ENCODE results near the gene SNCB. TPM values are rescaled to one million over a fixed set of nuclear protein-coding genes. Genes with fewer than 3 reads are reported as not detected.
A peak's percentile ranks its signal among the peaks of the same experiment; 100 is the strongest.
"Not testable (repeated sequence)": the region's sequence is repeated elsewhere in the genome, so short reads cannot be mapped to it uniquely, and the experiment has no call there.

SNCB gene
- total and polyA plus RNA-seq, 2 donors from 2014 or later, result not detected

- Histone ChIP-seq H3K36me3 (ENCODE audit: control insufficient read depth in 2 of 3, insufficient read depth in 3 of 3, low read length in 3 of 3) (no peaks in the 10 kb centered on the region), H3K27me3 (ENCODE audit: control insufficient read depth, insufficient read depth, low read length) (peaks cover 4% of the 10 kb centered on the region), H3K9me3 (ENCODE audit: control insufficient read depth in 2 of 3, insufficient read depth in 1 of 3, low read length in 3 of 3) (no peaks in the 10 kb centered on the region), H3K27ac (ENCODE audit: low read depth in 2 of 2, low read length in 2 of 2) (no peak overlapping the region), H3K4me3 (ENCODE audit: low read length in 3 of 3) (no peak overlapping the region), H3K4me1 (ENCODE audit: control insufficient read depth in 2 of 3, insufficient read depth in 2 of 3, low read depth in 1 of 3, low read length in 3 of 3) (peaks cover 0 to 3% (median 0%) of the 10 kb centered on the region in 3 donors), H3K9ac (ENCODE audit: low read length in 3 of 3) (no peak overlapping the region)
- FAIRE-seq (no peak), DNase-seq (no peak)
- intact Hi-C loops (cut with DNase I), result no loop called here
- no peak for TF ChIP-seq CTCF (IDR thresholded peaks at IDR 0.05; ENCODE audit: borderline replicate concordance, extremely low read depth, insufficient read depth)
Measured at GRCh38 chr5:176606875-176607274, 23.5 kb downstream of the SNCB start.

GRCh38 chr5:176606032-176606431 is 24.3 kb downstream of the SNCB start:
- no peak for TF ChIP-seq CTCF (IDR thresholded peaks at IDR 0.05; ENCODE audit: borderline replicate concordance, extremely low read depth, insufficient read depth)
- Histone ChIP-seq H3K9me3 (ENCODE audit: control insufficient read depth in 2 of 3, insufficient read depth in 1 of 3, low read length in 3 of 3) (no peaks in the 10 kb centered on the region), H3K27me3 (ENCODE audit: control insufficient read depth, insufficient read depth, low read length) (peaks cover 4% of the 10 kb centered on the region), H3K4me1 (ENCODE audit: control insufficient read depth in 2 of 3, insufficient read depth in 2 of 3, low read depth in 1 of 3, low read length in 3 of 3) (peaks cover 0 to 3% (median 0%) of the 10 kb centered on the region in 3 donors), H3K9ac (ENCODE audit: low read length in 3 of 3) (no peak overlapping the region), H3K27ac (ENCODE audit: low read depth in 2 of 2, low read length in 2 of 2) (no peak overlapping the region), H3K36me3 (ENCODE audit: control insufficient read depth in 2 of 3, insufficient read depth in 3 of 3, low read length in 3 of 3) (no peaks in the 10 kb centered on the region), H3K4me3 (ENCODE audit: low read length in 3 of 3) (no peak overlapping the region)
- peak in 1 of 5 donors; percentile 39 for DNase-seq
- no peak for FAIRE-seq
- intact Hi-C loops (cut with DNase I), result no loop called here

GRCh38 chr5:176603091-176603490 is 27.2 kb downstream of the SNCB start:
- intact Hi-C loops (cut with DNase I), result no loop called here
- Histone ChIP-seq H3K27me3 (ENCODE audit: control insufficient read depth, insufficient read depth, low read length) (no peaks in the 10 kb centered on the region), H3K9ac (ENCODE audit: low read length in 3 of 3) (no peak overlapping the region), H3K9me3 (ENCODE audit: control insufficient read depth in 2 of 3, insufficient read depth in 1 of 3, low read length in 3 of 3) (no peaks in the 10 kb centered on the region), H3K4me3 (ENCODE audit: low read length in 3 of 3) (no peak overlapping the region), H3K36me3 (ENCODE audit: control insufficient read depth in 2 of 3, insufficient read depth in 3 of 3, low read length in 3 of 3) (no peaks in the 10 kb centered on the region), H3K27ac (ENCODE audit: low read depth in 2 of 2, low read length in 2 of 2) (no peak overlapping the region), H3K4me1 (ENCODE audit: control insufficient read depth in 2 of 3, insufficient read depth in 2 of 3, low read depth in 1 of 3, low read length in 3 of 3) (no peaks in the 10 kb centered on the region)
- DNase-seq (no peak), FAIRE-seq (no peak)
- no peak for TF ChIP-seq CTCF (IDR thresholded peaks at IDR 0.05; ENCODE audit: borderline replicate concordance, extremely low read depth, insufficient read depth)

- no peak overlapping the region for H3K9ac ChIP-seq (ENCODE audit: low read length in 3 of 3)
- DNase-seq (no peak), FAIRE-seq (no peak)
- H3K4me1 ChIP-seq (ENCODE audit: control insufficient read depth in 2 of 3, insufficient read depth in 2 of 3, low read depth in 1 of 3, low read length in 3 of 3), result no peaks in the 10 kb centered on the region
- intact Hi-C loops (cut with DNase I), result no loop called here
- TF ChIP-seq CTCF (IDR thresholded peaks at IDR 0.05; ENCODE audit: borderline replicate concordance, extremely low read depth, insufficient read depth), result no peak
- H3K36me3 ChIP-seq (ENCODE audit: control insufficient read depth in 2 of 3, insufficient read depth in 3 of 3, low read length in 3 of 3), result no peaks in the 10 kb centered on the region
- no peaks in the 10 kb centered on the region for H3K27me3 ChIP-seq (ENCODE audit: control insufficient read depth, insufficient read depth, low read length)
- no peak overlapping the region for H3K4me3 ChIP-seq (ENCODE audit: low read length in 3 of 3)
- no peak overlapping the region for H3K27ac ChIP-seq (ENCODE audit: low read depth in 2 of 2, low read length in 2 of 2)
- H3K9me3 ChIP-seq (ENCODE audit: control insufficient read depth in 2 of 3, insufficient read depth in 1 of 3, low read length in 3 of 3), result no peaks in the 10 kb centered on the region
Measured at GRCh38 chr5:176601901-176602482, 28.3 kb downstream of the SNCB start.

- H3K9me3 ChIP-seq (ENCODE audit: control insufficient read depth in 2 of 3, insufficient read depth in 1 of 3, low read length in 3 of 3); H3K9ac ChIP-seq (ENCODE audit: low read length in 3 of 3); H3K4me3 ChIP-seq (ENCODE audit: low read length in 3 of 3); H3K27ac ChIP-seq (ENCODE audit: low read depth in 2 of 2, low read length in 2 of 2); intact Hi-C loops (cut with DNase I); H3K4me1 ChIP-seq (ENCODE audit: control insufficient read depth in 2 of 3, insufficient read depth in 2 of 3, low read depth in 1 of 3, low read length in 3 of 3); DNase-seq; H3K27me3 ChIP-seq (ENCODE audit: control insufficient read depth, insufficient read depth, low read length); FAIRE-seq; H3K36me3 ChIP-seq (ENCODE audit: control insufficient read depth in 2 of 3, insufficient read depth in 3 of 3, low read length in 3 of 3): not testable (repeated sequence)
Measured at GRCh38 chr5:176599749-176600430, 30.4 kb downstream of the SNCB start.

Data from kidney (tissue), 14 donors.